Activated gamma-delta T cell (primary cell): ENCODE results near the gene ARHGEF5.
"Not testable (repeated sequence)": the region's sequence is repeated elsewhere in the genome, so short reads cannot be mapped to it uniquely, and the experiment has no call there.

ENCODE experiments used
- DNase-seq: peaks from one replicate; lab custom pipeline; 2025; lab: John Stamatoyannopoulos, UW
- total RNA-seq, 2 donors: gene quantifications; one replicate each; lab custom pipeline; 2026; lab: John Stamatoyannopoulos, UW

ARHGEF5 gene
- total RNA-seq: 1.9 to 2.3 reads per million in 2 donors

GRCh38 chr7:144355176-144355822 is at the start of gene ARHGEF5:
Gene ARHGEF5, plus strand, starts transcription at chr7:144355402. Its CDS starts 7,268 bp downstream, at chr7:144362670.
- not testable (repeated sequence) for DNase-seq

GRCh38 chr7:144309702-144310101 is 45.5 kb upstream of the ARHGEF5 start:
- DNase-seq: not testable (repeated sequence)

- not testable (repeated sequence) for DNase-seq
These were observed 44.0 kb upstream of the ARHGEF5 start for GRCh38 chr7:144311218-144311617.

GRCh38 chr7:144311872-144312469 is 43.2 kb upstream of the ARHGEF5 start, which contains the start of gene OR2A1:
Gene OR2A1, plus strand, starts transcription at chr7:144312419. Its CDS starts 5,706 bp downstream, at chr7:144318125.
- not testable (repeated sequence) for DNase-seq

- not testable (repeated sequence) for DNase-seq
These were observed 37.7 kb upstream of the ARHGEF5 start for GRCh38 chr7:144317537-144317936.

- not testable (repeated sequence) for DNase-seq
These were observed 35.7 kb upstream of the ARHGEF5 start for GRCh38 chr7:144319547-144319946.

GRCh38 chr7:144321677-144322206 is 33.5 kb upstream of the ARHGEF5 start:
- DNase-seq: not testable (repeated sequence)

GRCh38 chr7:144323359-144323758 is 31.8 kb upstream of the ARHGEF5 start:
- DNase-seq: not testable (repeated sequence)

- DNase-seq: not testable (repeated sequence)
These were observed 29.3 kb upstream of the ARHGEF5 start for GRCh38 chr7:144325868-144326267.

GRCh38 chr7:144330044-144330443 is 25.2 kb upstream of the ARHGEF5 start:
- DNase-seq: not testable (repeated sequence)

GRCh38 chr7:144331221-144331995 is 23.8 kb upstream of the ARHGEF5 start:
- not testable (repeated sequence) for DNase-seq

GRCh38 chr7:144331996-144332288 is 23.3 kb upstream of the ARHGEF5 start:
- not testable (repeated sequence) for DNase-seq

- DNase-seq: not testable (repeated sequence)
These were observed 6.6 kb upstream of the ARHGEF5 start for GRCh38 chr7:144348625-144349024.

- DNase-seq: not testable (repeated sequence)
These were observed 3.5 kb upstream of the ARHGEF5 start for GRCh38 chr7:144351667-144352066.

GRCh38 chr7:144356185-144356584 is 983 bp downstream of the ARHGEF5 start:
- DNase-seq: not testable (repeated sequence)

GRCh38 chr7:144356860-144357259 is 1.7 kb downstream of the ARHGEF5 start:
- not testable (repeated sequence) for DNase-seq

- not testable (repeated sequence) for DNase-seq
These were observed 6.9 kb downstream of the ARHGEF5 start for GRCh38 chr7:144362061-144362460.

- not testable (repeated sequence) for DNase-seq
These were observed 10.3 kb downstream of the ARHGEF5 start for GRCh38 chr7:144365523-144365922.

GRCh38 chr7:144367250-144367649 is 12.0 kb downstream of the ARHGEF5 start:
- not testable (repeated sequence) for DNase-seq

GRCh38 chr7:144369221-144369620 is 14.0 kb downstream of the ARHGEF5 start:
- not testable (repeated sequence) for DNase-seq

GRCh38 chr7:144378651-144379050 is 23.4 kb downstream of the ARHGEF5 start:
- no peak for DNase-seq

GRCh38 chr7:144379776-144380384 is 24.7 kb downstream of the ARHGEF5 start:
- no peak for DNase-seq
